ENCODE results near the gene CCDC121.

Gene CCDC121

GRCh38 chr2:27581417-27582128 lies 47.2 kb downstream of the CCDC121 start:
- DNase-seq = no peak

Measured in stimulated activated CD4-positive, alpha-beta T cell treated with anti-CD3 and anti-CD28 coated beads, Interleukin-2, amount 100 ng/mL, for 48 hours (primary cell).